Activated CD4-positive, alpha-beta T cell treated with anti-CD3 and anti-CD28 coated beads, Interleukin-2, Interleukin-6, amounts not matched to agents 100 ng/mL and 50 ng/mL, durations not matched to agents 16 hours and 8 hours (primary cell): Measurements from ENCODE around the gene PSD2.
"Not testable (repeated sequence)": the region's sequence is repeated elsewhere in the genome, so short reads cannot be mapped to it uniquely, and the experiment has no call there.

Source experiments
- DNase-seq: peaks from one replicate; pipeline ENCODE4 v3.0.0-alpha.2; 2020

The PSD2 gene

GRCh38 chr5:139792655-139793054 is 3.0 kb upstream of the PSD2 start:
- DNase-seq = not testable (repeated sequence)

DNA sequence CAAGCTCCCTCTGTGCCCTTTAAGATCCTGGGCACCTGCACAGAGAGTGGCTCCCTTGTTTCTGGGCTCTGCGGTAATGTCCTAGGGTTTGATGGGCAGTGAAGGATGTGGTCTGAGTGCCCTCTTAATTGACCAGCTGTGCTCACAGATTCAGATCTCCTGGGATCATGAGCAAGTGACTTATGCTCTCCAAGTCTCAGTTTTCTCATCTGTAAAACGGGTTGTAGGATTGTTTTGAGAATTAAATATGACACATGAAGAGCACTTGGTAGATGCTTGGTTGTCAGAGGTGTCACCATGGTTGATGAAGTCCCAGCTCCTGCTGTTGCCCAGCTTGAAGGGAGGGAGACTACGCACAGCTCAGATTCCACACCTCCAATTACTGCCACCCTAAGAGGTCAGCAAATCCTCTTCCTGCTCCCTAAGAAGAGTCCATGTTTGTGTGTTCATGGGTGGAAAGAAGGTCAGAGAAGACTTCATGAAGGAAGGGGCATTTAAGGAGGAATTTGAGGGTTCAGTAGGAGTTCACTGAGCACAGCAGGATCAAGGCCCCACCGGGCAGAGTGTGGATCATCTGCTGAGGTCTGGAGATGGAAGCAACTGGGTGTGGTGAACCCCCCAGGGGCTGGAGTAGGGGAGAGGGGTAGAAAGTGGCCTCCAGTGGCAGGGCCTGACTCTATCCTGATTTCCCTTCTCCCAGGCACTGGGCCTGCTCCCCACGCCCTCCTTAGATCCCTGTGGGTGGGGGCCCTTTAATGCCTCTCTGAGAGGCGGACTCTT is 1.4 kb upstream of the PSD2 start:
- no peak for DNase-seq

DNA sequence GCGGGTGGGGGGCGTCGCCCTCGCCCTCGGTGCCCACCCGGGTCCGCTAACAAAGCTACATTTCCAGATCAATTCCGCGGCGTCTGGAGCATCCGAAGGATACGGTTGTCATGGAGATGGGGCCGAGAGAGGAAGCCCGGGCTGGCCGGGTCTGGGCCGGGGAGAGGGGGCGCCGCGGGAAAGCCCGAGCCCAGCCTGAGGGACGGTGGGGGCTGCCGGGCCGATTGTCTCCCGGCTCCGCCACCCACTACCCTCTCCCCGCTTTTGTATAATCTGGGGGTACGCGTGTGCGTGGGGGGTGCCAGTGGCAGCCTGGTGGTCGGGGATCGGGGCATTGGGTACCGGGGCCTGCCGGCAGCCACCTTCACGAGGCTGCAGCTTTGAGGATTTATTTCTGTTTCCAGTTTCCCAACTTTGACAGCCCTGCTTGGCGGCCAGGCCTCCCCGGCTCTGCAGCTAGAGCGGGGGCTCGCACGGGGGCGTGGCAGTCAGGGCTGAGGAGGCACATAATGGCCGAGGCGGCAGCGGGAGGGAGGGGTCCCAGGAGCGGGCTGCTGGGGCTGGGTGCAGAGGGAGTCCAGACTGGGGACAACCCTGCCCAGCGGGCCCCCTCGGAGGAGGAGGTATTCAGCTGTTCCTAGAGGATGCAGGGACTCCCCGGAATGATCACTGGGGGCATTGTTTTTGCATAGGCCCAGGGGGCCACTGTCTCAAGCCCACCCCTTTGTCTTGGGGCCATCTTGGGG is 626 bp downstream of the PSD2 start:
- DNase-seq = no peak

DNA sequence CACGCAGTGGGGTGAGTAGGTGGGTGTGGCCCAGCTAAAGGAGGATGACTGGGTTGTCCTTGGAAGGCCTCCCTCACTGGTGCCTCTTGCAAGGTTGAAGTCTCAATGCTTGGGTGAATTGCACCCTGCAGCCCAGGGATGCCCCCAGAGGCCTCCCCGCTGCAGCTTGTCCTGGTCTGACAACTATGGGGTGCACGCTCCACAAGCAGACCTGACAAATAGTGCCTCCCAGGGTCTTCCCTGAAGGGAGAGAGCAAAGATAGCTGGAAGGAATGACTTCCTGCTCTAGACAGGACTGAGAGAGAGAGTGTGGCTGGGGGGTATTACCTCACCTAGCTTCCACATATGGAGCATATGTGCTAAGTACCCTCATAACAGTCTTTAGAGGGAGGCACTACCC is 1.7 kb downstream of the PSD2 start:
- DNase-seq = no peak

- no peak for DNase-seq
These were observed 2.4 kb downstream of the PSD2 start for GRCh38 chr5:139797856-139798510.

DNA sequence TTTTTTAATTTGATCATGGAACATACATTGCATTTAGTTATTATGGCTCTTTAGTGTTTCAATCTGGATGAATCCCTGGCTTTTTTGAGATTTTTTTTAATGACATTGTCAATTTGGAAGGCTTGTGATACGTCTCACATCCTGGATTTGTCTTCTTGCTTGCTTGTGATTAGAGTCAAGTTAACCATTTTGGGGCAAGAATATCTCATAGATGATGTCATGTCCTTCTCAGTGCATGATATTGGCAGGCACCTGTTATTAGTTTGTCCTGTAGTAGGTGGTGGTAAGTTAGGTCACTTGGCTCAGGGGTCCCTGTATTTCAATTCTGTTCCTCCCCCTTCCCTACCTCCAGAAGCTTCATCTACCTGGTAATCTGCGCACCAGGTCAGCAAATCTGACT is 3.3 kb downstream of the PSD2 start:
- no peak for DNase-seq

- no peak for DNase-seq
These were observed 3.8 kb downstream of the PSD2 start for GRCh38 chr5:139799359-139799758.

DNA sequence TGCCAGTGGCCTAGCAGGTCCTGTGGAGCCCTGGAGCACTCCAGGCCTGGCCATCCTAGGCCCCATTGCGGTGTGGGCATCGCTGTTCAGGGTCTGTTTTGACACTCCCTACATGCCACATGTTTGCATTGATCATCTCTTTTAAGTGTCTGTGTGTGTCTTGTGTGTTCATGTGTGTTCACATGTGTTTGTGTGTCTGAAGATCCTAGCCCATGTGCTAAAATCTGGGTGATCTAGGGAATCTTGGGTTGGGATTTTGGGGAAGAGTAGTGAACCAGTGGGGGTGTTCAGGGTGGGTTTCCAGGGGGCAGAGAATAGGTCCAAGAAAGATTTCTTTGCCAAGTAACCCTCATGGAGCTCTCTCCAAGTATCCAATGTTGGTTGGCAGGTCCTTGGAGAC is 8.4 kb downstream of the PSD2 start:
- DNase-seq = no peak

GRCh38 chr5:139804800-139805397 is 9.3 kb downstream of the PSD2 start:
- no peak for DNase-seq

GRCh38 chr5:139805545-139805944 is 9.9 kb downstream of the PSD2 start:
- DNase-seq = no peak

- no peak for DNase-seq
These were observed 10.5 kb downstream of the PSD2 start for GRCh38 chr5:139806111-139806510.

DNA sequence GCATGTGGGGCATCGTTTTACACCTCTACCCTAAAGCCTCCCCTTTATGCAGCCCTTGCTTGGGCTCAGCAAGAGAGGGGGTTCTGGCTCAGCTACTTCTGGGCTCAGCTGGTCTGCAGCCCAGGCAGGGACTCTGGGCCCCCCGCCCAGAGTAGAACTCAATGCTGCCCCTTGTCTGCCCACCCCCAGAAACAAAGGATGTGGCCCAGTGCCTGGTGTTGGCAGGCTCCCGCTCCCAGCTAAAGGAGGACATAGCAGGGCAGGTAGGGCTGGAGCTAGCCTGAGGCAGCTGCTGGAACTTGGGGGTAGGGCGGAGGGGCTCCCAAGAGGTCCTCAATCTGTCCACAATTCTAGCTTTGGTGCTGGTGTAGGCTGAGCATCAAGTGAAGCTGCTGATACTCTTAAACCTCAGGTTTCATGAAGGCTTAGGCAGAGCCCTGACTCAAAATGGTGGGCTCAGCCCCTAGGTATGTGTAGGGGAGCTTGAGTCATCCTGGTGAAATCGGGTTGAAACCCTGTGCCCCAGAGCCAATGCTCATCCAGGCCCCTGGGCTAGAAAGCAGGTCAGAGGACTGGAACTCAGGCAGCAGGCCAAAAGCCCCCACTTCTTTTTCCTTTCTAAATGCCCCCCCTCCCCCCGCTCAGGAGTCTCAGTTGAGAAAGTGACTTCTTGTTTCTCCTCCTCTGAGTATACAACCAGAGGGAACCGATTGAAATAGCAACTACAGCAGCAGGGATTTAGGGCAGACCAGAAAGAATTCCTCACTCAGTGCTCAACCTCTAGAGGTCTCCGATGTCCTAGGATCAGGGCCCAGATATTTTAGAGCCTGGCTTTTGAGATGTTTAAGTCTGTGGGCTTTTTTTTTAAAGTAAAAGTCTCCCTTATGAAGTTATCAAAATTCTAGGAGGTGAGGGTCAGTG is 11.4 kb downstream of the PSD2 start:
- DNase-seq = no peak

DNA sequence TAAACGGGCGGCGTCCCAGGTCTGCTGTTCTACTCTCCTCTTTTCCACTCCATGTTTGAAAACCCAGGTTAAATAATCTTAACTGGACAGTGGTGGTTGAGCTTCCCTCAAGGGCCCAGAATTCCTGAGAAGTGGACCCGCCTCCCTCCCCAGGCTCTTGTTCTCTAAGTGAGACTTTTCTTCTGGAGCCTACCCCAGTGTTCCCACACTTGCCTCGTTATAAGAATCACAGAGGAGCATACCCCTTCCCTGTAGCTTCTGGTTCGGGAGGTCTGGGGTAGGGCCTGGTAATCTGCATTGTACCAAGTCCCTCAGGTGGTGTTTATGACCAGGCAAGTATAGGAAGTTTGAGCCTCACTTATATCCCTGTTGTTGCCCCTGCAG is 12.0 kb downstream of the PSD2 start:
- DNase-seq = no peak

GRCh38 chr5:139808481-139809330 is 13.1 kb downstream of the PSD2 start:
- peak; percentile 36 for DNase-seq

- no peak for DNase-seq
These were observed 13.8 kb downstream of the PSD2 start for GRCh38 chr5:139809331-139809810.

DNA sequence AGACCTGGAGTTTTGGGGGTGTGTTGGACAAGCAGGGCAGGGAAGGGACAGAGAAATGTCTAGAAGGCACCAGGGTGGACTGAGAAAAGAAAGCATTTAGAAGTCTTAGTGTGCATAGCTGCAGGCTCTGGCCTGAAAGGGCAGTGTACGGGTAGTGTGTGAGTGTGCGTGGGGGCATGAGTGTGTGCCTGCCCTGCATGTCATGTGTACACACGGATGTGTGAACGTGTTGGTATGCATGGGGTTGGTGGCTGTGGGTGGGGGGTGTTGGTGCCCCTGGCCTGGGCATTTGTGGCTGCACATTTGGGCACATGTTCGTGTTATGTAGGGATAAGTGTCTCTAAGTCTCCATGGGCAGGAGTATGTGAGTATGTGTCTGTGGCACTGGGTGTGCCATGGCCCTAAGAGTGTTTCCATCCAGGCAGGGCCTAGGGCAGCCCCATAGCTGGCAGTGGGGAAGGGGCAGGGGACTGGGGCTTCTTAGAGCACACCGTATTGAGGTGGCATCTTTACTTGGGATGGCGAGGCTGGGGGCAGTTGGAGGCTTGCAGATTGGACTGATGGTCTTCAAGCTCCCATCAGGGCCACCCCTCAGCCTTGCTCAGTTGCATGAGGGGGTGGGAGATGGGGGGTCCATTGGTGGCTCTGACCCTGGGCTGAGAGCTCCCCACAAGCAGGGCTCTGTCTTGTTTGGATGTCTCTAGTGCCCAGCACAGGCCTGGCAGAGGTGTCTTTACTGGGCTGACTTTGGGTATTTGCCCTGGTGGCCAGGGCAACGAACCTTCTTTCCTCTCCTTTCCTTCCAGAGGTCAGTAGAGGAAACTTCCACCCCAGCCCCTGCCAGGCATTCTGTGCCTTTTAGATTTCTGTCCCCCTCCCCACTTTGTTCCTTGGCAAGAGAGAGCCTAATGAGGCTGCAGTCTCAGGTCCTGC is 15.0 kb downstream of the PSD2 start:
- no peak for DNase-seq

- DNase-seq = no peak
These were observed 15.6 kb downstream of the PSD2 start for GRCh38 chr5:139811274-139811607.

DNA sequence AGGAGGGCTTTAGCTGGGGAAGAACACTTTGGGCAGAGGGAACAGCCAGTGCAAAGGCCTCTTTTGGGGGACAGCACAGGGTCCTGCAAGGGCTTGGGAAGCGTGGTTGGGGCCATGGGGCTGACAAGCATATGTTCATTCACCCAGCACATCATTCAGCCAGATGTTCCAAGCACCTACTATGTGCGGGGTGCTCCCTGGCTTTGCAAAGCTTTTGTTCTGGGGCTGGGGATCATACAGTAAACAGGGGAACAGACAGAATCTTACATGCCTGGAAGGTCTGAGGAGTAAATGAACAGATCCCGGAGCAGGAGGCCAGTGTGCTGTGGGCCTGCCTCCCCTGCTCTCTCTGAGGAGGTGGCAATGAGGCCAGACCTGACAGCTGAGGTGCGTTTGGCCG is 16.7 kb downstream of the PSD2 start:
- DNase-seq = no peak

DNA sequence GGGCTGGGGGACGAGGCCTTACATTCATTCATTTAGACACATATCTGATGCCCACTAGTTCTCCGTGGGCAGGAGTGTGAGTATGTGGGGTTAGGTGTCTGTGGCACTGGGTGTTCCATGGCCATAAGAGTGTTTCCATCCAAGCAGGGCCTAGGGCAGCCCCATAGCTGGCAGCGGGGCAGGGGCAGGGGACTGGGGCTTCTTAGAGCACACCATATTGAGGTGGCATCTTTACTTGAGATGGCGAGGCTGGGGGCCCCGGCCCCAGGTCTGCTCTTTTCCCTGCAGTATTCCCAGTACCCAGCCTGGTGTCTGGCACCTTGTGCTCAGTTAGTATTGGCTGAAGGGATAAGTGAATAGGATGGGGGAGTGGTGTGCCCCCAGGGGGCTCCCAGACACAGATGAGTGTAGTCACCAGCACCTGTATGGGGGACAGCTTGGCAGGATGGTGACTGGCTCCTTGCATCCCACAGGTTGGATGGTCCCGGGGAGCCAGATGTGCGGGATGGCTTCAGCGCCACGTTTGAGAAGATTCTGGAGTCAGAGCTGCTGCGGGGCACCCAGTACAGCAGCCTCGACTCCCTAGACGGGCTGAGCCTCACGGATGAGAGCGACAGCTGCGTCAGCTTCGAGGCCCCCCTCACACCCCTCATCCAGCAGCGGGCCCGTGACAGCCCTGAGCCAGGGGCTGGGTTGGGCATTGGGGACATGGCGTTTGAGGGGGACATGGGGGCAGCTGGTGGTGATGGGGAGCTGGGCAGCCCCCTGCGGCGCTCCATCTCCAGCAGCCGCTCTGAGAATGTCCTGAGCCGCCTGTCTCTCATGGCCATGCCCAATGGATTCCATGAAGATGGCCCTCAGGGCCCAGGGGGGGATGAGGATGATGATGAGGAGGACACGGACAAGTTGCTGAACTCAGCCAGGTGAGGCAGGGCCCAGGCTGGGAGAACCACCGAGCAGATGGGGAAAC is 17.5 kb downstream of the PSD2 start:
- DNase-seq = no peak
